NT2/D1 (cell line): ENCODE results near the gene NFIA.

Experiments
- YY1 ChIP-seq: IDR thresholded peaks from 2 replicates; pipeline ENCODE4 v1.6.1; 2011; ENCODE audit not compliant: insufficient read length, insufficient read depth
- ZNF274 ChIP-seq: IDR thresholded peaks from 2 replicates; pipeline ENCODE4 v1.6.1; 2011; ENCODE audit warnings: mild to moderate bottlenecking, low read depth, low read length

- TF ChIP-seq ZNF274 (no peak), YY1 (no peak)
Measured at GRCh38 chr1:61051443-61051718, 31.0 kb upstream of the NFIA start.
